HG03060 (cell line): ENCODE data around the gene METTL13.

Source experiments
- ATAC-seq: cut with Tn5 transposase; IDR thresholded peaks from one replicate; pipeline ENCODE4 v1.9.1; 2021; ENCODE audit warnings: low read depth, moderate number of reproducible peaks; ENCODE audit not compliant: unreplicated experiment

Gene METTL13

GRCh38 chr1:171801487-171801891, 20.0 kb downstream of the METTL13 start:
- ATAC-seq: no peak

DNA sequence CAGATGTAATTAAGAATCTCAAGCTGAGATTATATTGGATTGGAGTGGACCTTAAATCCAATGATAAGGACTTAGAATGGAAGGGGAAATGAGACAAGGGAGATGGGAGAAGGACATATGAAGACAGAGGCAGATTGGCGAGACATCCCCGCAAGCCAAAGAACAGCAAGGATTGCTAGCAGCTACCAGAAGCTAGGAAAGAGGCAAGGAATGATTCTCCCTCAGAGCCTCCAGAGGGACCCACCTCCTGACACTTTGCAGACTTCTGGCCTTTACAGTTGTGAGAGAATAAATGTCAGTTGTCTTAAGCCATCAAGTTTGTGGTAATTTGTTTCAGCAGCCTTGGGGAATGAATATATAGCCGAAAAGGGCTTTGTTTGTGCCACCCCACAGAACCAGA, 20.7 kb downstream of the METTL13 start:
- ATAC-seq: no peak

DNA sequence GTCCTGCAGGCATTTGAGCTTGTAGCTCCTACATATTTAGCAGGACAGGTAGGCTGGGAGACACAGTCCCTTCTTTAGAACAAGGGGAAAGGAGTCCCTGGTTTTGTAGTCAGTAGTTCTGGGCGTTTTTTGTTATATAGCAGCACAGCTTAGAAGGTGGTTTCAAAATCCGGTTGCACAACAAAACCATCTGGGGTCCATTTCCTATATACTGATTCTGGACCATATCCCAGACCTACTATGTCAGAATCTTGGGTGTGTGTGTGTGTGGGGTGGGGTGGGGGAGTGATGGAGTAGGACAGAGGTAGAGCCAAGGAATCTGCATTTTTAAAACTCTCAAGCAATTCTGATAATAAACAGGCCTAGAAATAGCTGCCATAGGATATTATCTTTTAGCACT, 21.6 kb downstream of the METTL13 start:
- no peak for ATAC-seq

DNA sequence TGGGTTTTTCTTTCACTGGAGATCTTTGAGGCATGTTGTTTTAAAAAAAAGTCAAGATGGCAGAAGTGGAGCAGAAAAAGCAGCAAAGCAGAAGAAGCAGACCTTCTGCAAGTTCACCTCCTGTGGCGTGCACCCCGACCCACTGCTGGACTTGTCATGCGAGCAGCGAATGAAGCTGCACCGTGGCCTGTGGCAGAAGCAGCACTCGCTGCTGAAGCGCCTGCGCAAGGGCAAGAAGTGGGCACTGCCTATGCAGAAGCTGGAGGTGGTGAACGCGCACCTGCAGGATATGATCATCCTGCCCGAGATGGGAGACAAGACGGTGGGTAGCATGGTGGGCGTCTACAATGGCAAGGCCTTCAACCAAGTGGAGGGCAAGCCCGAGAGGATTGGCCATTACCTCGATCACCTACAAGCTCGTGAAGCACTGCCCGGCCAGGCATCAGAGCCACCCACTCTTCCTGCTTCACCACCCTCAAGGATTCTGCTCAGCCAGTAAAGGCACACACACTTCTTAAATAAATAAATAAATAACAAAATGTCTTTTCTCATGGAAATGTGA, 22.1 kb downstream of the METTL13 start:
- ATAC-seq: no peak

DNA sequence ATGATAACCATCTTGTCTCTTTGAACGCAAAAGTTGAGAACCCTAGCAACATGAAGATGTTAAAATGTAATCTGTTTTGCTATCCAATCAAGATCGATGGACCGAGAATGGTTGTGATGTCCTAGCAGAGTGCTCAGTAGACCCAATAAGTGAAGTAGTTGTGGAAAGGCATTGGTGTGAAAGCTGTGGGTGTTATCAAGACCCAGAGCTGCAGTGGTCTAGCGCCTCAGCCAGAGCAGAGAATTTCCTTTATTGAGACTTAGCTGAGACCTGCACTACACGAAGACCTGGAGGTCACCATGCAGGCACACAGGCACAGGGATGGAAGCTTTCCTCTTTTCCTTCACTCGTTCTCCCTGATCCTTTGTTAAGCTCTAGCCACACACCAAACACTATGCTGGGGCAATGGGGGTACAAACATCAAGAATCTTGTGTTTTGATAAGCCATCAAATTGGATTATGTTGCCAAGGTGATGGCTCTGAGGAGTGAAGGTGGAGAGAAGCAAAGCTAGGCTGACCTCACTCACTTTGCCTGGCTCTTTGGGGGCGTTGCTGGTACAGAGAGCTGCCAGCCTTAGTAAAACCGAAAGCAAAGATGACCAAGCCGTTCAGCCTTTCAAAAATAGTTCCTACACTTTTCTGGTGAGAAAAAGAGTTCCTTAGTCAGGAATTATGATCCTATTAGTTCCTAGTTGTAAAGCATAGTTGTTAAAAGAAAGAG, 24.1 kb downstream of the METTL13 start:
- ATAC-seq: peak; percentile 66

DNA sequence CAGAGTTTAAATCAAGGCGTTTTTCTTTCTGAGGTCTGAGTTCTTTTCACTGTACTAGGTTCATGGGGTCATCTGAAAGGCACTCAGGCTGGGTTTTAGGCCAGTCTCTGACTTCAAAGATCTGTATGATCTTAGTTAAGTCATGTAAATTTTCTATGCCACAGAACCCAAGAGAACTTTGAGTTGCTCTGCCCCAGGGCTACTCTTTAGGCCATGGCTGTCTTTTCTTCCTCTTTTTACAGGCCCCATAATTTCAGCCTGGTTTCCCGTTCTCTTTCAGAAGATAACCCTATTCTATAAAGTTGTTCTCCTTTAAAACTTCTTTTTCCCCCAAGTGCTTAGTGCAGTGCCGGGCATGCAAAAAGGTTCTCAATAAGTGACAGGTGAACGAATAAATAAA, 26.1 kb downstream of the METTL13 start:
- ATAC-seq: peak; percentile 38

- no peak for ATAC-seq
Observed at GRCh38 chr1:171809834-171810233, 28.4 kb downstream of the METTL13 start.

GRCh38 chr1:171811672-171812071, 30.2 kb downstream of the METTL13 start:
- no peak for ATAC-seq

- ATAC-seq: no peak
Observed at GRCh38 chr1:171814692-171815091, 33.2 kb downstream of the METTL13 start.

GRCh38 chr1:171816300-171816901, 34.9 kb downstream of the METTL13 start:
- ATAC-seq: no peak

DNA sequence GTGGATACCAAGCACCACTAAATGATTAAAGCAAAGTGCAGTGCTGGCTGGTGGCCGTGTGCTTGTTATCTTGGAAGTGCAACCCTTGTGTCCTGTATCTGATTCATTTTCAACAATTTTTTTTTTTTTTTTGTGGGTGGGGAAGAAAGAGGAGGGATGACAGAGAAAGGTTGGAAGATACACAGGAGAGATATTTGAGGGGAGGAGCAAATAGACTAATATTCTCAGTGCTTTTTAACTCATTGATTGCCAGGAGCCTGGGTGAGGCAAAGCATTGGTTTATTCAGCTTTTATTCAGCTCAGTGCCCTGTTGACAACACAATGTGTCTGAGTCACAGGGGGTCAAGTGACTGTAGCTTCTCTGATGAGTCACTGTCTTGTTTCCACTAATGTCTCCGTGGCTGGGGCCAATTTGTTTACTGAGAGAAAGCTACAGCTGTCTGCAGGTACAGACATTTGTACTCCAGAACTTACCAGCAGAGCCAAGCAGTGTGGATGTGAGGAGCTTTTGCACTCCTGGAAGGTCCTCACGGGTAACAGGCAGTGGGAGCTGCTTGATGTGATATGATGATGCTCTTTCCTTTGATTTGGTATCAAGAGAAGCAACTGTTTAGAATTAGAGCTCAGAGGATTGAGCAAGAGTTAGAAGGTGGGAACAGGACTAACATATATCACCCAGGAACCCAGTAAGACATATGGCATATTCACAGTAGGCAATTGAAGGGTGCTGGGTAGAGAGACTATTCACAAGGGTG, 36.2 kb downstream of the METTL13 start:
- ATAC-seq: peak; percentile 95

GRCh38 chr1:171819946-171820345, 38.5 kb downstream of the METTL13 start:
- ATAC-seq: no peak

- no peak for ATAC-seq
Observed at GRCh38 chr1:171826973-171827372, 45.5 kb downstream of the METTL13 start.

DNA sequence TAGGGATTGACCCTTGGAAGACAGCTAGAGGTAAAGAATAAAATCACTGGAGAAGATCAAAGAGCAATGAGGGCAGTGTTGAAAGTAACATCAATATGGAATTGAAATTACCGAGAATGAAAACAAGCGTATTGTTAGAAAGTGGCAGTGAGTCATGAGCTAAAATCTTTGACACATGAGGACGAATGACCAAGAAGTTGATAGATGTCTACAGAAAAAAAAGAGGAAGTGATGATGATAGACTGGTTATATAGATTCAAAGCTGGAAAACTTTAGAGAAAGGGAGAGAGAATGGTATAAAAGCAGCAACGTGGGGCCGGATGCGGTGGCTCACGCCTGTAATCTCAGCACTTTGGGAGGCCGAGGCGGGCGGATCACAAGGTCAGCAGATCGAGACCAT, 47.3 kb downstream of the METTL13 start:
- no peak for ATAC-seq

- no peak for ATAC-seq
Observed at GRCh38 chr1:171833091-171833825, 51.8 kb downstream of the METTL13 start.

- ATAC-seq: no peak
Observed at GRCh38 chr1:171834821-171835220, 53.4 kb downstream of the METTL13 start.

DNA sequence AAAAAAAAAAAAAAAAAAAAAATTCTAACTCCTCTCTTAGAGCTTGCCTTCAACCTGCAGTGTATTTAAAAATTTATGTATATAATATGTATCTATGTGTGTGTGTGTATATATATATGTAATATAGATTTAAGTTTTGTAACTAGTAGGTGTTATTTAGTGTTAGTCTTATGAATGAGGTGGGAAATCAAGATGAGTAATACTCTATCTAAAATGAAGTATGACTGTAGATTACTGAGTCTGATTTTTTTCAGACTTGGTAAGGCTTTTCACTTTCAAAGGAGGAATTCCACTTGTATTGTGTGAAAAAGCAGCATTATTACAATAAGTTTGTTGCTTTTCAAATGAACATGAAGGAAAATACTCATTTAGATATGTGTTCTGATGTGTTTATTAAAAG, 54.4 kb downstream of the METTL13 start:
- no peak for ATAC-seq

GRCh38 chr1:171841050-171841910, 59.8 kb downstream of the METTL13 start, which contains the start of gene DNM3:
Gene DNM3 (plus strand): TSS chr1:171841498. CDS start chr1:171841657, 159 bp downstream.
- peak; percentile 34 for ATAC-seq

DNA sequence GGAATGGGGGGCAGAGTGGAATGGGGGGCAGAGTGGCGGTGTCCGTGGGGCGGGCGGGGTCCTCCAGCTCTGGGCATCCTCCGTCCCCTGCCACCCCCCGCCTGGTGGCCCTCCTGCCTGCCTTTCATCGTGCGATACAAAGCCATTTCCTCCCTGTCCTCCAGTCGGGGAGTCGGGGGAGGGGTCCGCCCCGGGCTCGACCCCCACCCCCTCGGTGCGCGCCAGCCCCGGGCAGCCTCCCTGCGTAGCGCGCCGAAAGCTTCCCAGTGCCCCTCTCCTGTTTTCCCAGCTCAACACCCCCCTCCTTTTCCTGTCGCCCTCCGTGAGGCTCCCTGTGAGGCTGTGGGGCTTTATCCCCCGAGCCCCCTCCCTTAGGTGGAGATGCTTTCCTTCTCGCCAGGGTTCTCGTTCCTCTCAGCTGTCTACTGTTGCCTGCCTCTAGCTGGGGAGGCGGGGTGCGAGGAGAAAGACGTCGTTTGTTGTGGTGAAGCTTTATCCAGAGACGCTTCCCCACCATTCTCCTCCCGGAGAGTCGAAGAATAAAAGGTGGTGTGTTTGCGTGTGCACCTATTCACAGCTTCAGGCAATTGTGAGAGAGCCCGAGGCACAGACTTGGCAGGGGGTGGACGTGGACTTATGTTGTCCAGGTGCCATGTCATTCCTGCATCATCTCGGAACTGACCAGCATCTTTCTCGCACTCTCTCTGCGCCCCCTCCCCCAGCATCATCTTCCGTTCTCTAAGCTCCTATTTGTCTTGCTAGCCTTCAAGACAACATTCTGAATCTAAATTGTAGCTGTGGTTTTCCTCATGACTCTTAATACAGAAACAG, 60.7 kb downstream of the METTL13 start:
- ATAC-seq: no peak
